Stimulated activated CD8-positive, alpha-beta memory T cell treated with anti-CD3 and anti-CD28 coated beads, Interleukin-4, amount 100 ng/mL, for 24 hours (primary cell): Measurements from ENCODE around the gene IFITM10.

Experiments used
- DNase-seq: peaks from one replicate; pipeline ENCODE4 v3.0.0-alpha.2; 2020; ENCODE audit warnings: low read depth

IFITM10 gene

DNA sequence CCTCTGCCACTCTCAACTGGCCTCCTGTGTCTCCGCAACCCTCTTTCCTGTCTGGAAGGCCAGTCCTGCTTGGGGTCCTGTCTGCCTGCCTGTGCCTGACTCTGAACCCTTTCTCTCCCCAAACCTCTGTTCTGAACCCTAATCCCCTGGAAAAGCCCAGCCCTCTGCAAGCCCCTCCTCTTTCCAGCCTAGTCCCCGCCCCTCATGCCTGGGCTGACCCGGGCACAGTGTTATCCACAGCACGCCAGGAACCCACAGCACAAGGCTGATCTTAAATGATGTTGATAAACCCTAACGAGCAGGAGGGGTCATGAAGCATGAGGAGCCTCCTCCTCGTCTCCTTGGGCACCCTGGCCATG is at the start of gene IFITM10:
TSS of gene IFITM10 (minus strand) at position 115 of the 359 bp plus-strand sequence. CDS start 153 bp downstream, outside the sequence.
- no peak for DNase-seq

GRCh38 chr11:1797391-1798125 is 47.2 kb upstream of the IFITM10 start:
- no peak for DNase-seq

GRCh38 chr11:1796413-1797011 is 46.1 kb upstream of the IFITM10 start:
- no peak for DNase-seq

DNA sequence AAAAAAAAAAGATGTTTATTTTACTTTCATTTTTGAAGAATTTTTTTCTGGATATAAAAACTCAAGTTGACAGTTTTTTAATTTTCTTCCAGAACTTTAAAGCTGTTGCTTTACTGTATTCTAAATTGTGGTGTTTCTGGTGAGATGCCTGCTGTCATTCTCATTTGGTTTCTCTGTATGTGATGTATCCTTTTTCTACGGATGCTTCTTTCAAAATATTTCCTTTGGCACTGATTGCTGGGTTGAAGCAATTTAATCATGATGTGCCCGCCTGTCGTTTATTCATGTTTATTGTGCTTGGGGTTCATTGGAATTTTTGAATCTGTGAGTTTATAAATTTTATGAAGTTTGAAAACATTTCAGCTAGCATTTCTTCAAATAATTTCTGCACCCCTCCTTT is 42.7 kb upstream of the IFITM10 start:
- DNase-seq: no peak

DNA sequence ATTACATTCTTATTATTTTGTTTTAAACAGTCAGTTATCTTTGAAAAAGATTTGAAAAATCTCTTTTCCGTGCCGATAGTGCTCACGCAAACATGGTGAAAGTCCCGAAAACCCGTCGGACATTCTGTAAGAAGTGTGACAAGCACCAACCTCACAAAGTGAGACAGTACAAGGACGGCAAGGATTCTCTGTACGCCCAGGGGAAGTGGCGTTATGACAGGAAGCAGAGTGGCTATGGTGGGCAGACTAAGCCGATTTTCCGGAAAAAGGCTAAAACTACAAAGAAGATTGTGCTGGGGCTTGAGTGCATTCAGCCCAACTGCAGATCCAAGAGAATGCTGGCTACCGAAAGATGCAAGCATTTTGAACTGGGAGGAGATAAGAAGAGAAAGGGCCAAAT is 42.1 kb upstream of the IFITM10 start:
- DNase-seq: no peak

DNA sequence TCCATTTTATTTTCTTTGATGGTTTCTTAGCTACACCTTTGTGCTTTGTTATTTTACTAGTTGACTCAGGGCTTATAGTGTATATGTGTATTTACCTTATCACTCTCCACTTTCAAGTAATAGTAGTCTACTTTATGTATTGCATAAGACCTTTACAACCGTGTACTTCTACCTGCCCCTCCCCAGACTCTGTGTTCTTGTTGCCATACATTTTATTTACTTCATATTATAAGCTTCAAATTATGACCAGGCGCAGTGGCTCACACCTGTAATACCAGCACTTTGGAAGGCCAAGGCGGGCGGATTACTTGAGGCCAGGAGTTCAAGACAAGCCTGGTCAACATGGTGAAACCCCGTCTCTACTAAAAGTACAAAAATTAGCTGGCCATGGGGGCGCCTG is 41.5 kb upstream of the IFITM10 start:
- DNase-seq: no peak

- no peak for DNase-seq
Observed at GRCh38 chr11:1786466-1786865, 36.1 kb upstream of the IFITM10 start.

DNA sequence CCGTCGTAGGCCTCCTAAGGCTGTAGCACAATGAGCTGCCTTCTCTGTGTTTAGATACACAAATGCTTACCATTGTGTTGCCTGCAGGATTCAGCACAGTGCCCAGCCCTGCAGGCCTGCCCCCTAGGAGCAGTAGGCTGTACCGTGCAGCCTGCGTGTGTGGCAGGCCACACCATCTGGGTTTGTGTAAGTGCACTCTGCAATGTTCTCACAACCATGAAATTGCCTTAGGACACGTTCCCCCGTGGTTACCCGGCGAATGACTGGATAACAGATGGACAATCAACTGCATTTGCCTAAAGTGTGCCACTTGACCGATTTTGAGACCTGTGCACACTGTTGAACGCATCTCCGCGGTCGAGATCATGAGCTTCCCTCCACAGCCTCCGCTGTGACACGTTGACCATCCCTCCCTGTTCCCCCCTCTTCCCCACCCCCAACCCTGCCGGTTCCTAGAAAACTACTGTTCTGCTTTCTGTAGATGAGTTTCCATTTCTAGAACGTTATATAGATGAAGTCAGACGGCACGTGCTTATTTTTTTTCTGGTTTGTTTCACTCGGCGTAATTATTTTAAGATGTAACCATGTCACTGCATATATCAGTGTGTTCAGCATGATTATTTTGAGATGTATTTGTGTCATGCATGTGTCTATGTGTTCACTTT is 35.5 kb upstream of the IFITM10 start:
- no peak for DNase-seq

GRCh38 chr11:1784761-1785650 is 34.6 kb upstream of the IFITM10 start:
- no peak for DNase-seq

DNA sequence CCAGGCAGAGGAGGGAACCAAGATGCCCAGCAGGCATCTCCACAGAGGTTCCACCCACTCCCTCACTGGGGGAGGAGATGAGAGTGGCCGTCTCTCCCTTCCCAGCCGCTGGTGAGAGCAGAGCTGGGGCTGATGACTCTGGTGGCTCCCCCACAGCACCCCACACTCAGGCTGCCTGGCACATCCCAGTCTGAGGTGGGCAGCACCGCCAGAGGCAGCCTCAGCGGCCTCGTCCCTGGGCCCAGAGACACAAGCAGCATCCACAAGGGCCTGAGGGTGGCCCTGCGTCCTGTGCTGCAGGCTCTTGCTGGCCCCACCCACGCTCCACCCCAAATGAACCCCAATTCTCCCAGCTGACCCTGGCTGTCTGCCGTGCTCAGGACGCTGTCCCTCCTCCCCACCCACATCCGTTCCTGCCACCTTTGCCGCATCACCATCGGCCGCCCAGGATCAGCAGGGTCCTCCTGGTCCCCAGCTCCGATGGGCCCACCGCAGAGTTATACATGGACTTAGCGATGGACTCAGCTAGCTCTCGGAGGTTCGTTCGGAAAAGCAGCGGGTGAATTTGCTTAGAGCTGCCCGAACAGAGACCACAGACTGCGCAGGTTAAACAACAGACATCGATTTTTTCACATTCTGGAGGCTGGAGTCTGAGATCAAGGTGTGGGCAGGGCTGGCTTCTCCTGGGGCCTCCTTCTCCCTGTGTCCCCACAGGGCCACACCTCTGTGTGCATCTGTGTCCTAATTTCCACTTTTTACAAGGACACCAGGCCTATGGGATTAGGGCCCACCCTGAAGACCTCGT is 33.5 kb upstream of the IFITM10 start:
- no peak for DNase-seq

GRCh38 chr11:1782831-1783724 is 32.7 kb upstream of the IFITM10 start:
- no peak for DNase-seq

DNA sequence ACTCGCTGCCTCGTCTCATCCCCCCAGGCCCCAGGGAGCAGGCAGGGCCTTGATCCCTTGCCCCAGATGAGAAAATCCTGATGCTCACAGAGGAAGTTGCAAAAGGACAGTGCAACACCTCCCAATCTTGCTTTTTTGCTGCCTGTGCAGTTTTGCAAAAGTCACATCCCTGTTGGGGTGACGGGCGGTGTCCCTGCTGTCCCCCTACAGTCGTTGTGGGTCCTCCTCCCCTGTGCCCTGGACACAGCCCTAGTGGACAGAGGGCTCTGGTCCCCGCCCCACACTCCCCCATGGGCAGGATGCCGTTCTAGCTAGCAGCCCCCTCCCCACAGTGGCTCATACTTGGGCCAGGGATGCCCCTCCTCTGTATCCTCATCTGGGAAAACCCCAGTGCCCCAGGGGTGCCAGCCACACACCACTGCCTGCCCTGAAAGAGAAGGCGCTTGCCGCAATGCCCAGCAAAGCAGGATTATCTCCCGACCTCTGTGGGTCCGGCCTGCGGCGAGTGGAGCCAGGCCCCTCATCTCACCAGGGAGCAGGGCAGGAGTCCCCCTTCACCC is 31.7 kb upstream of the IFITM10 start:
- no peak for DNase-seq

GRCh38 chr11:1781593-1781975 is 31.2 kb upstream of the IFITM10 start:
- no peak for DNase-seq

- DNase-seq: no peak
Observed at GRCh38 chr11:1780700-1781592, 30.6 kb upstream of the IFITM10 start.

GRCh38 chr11:1779806-1780699 is 29.7 kb upstream of the IFITM10 start:
- no peak for DNase-seq

- no peak for DNase-seq
Observed at GRCh38 chr11:1779034-1779805, 28.8 kb upstream of the IFITM10 start.
